NCI-H524 (cell line): ENCODE data around the gene RAET1L.
"Not testable (repeated sequence)": the region's sequence is repeated elsewhere in the genome, so short reads cannot be mapped to it uniquely, and the experiment has no call there.

Experiments
- DNase-seq, 2 experiments: peaks; one replicate each; lab custom pipeline; 2025; lab: John Stamatoyannopoulos, UW

RAET1L gene

DNA sequence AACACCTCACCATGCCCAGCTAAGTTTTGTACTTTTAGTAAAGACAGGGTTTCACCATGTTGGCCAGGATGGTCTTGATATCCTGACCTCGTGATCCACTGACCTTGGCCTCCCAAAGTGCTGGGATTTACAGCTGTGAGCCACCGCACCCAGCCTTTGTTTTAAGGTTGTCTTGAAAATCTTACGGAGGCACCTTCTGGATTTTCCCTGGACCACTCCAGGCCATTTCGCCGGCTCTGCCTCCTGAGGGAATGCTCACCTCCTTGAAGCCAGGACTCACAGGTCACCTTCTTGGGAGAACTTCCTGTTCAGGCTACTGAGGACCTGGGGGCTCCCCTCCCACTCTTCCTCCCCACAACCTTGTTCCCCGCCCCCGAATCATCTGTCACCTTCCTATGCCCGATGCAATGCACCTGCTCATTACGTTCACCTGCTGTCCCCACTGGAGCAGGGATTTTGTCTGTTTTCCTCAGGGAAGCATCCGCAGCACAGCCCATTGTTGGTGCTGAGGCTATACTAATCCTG, 19.4 kb upstream of the RAET1L start:
- DNase-seq: no peak

DNA sequence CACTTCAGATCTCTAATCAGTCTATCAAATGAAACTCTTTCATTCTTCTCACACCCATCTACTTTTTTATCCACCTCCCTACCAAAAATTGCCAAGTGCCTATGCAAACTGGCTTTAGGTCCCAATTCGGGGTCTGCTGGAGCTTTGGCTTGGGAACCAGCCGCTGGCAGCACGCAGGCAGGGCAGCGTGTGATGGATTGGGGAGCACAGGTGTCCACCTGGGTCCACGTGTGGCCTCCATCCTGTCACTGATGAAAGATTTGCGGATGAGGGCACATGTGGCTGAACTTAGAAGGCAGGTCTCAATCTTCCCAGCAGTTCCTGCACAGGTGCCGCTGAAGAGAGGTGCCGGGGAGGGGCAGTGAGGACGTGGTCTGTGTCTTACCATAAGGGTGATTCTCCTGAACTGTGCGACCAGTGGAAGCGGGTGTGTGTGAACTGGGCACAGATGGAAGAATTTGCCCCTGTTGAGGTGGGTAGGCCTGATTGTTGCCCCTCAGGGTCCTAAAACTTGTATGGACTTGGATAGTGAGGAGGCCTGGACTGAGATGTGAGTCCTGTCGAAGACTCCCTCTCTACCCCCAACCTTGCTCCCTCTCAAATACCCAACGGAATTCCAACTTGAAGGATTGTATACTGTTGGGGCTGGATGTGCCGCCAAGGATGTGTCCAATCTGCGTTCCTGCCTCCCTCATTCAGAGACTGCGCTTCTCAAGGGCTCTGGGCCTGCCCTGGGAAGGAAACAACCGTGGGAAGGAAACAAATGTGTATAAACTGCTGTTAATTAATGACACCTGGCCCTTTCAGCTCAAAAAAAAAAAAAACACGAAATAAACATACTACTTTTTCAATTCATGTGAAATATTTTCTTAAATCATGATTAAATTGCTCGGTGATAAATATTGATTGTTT, 18.4 kb upstream of the RAET1L start:
- no peak for DNase-seq

- no peak for DNase-seq
Observed at GRCh38 chr6:150043096-150043495, 17.8 kb upstream of the RAET1L start.

DNA sequence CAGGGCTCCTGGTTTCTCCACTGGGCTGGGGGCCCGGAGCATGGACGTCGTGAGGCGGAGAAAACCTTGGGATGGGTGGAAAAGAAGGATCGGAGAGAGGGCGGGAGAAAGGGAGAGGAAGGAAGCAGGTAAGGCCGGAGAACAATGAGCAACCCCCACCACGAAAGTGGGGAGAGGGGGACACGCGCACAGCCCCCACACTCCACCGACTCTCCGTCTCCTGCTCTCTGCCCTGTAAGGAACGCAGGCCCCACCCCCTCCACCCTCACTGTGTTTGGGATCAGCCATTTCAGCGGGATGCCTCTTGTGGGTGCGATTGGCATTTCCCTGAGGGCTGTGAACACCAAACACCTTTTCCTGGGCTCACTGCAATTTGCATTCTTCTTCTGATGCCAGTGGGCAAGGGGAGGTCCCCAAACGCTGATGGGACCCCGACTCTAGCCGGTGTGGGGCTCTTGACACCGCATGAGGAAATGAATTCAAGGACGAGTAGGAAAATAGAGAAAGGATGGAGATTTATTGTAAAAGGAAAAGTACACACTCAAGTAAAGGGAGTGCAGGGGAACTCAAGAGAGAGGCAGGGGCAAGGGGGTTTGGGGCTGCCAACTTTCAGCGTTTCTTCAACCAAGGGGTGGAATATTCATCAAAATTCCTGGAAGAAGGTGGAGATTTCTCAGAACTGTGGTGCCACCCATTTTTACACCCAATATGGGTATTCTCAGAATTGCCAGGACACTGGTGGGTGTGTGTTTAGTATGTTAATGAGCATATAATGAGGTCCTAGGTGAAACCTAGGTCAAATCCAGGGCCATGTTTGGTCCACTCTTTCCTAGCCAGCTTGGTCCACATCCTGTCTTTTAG, 13.1 kb upstream of the RAET1L start:
- peak; percentile 30 to 54 for DNase-seq

- peak in 1 of 2 experiments; percentile 18 for DNase-seq
Observed at GRCh38 chr6:150037526-150038201, 12.3 kb upstream of the RAET1L start.

DNA sequence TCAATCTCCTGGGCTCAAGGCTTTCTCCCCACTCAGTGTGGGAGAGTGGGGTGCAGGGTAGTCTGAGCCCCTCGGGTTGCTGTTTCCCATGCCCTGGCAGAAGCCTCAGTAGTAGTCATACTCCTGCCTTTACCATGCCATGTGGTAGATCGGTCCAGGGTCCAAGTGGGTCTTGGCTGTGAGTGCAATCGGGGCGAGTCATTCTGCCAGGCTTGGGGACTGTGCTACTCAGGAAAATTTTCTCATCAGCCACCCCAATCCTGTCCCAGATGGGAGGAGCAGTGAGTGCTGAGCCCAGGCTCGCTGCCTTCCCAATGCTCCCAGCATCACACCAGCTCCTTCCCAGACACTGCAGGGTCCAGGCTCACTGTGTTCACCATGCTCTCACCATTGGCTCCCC, 10.7 kb upstream of the RAET1L start:
- no peak for DNase-seq

- no peak for DNase-seq
Observed at GRCh38 chr6:150033207-150033771, 8.0 kb upstream of the RAET1L start.

GRCh38 chr6:150032598-150032997, 7.3 kb upstream of the RAET1L start:
- no peak for DNase-seq

GRCh38 chr6:150030611-150031010, 5.3 kb upstream of the RAET1L start:
- DNase-seq: no peak

DNA sequence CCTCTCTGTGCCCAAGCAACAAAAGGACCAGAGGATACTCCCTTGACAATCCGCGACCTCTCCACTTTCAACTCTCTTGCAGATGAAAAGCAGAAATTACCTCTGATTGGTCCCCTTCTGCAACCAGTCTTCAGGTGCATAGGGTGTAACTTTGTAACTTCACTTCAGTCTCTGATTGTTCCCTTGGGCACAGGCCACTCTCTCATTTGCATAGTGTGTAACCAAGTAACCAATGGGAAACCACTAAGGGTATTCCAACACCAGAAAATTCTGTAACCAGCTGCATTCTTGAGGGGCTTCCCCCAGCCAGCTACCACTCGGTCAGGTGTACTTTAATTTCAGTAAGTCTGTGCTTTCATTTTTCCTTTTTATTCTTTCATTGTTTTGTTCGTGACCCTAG, 4.4 kb upstream of the RAET1L start:
- no peak for DNase-seq

- no peak for DNase-seq
Observed at GRCh38 chr6:150029276-150029675, 3.9 kb upstream of the RAET1L start.

GRCh38 chr6:150028799-150029198, 3.5 kb upstream of the RAET1L start:
- no peak for DNase-seq

DNA sequence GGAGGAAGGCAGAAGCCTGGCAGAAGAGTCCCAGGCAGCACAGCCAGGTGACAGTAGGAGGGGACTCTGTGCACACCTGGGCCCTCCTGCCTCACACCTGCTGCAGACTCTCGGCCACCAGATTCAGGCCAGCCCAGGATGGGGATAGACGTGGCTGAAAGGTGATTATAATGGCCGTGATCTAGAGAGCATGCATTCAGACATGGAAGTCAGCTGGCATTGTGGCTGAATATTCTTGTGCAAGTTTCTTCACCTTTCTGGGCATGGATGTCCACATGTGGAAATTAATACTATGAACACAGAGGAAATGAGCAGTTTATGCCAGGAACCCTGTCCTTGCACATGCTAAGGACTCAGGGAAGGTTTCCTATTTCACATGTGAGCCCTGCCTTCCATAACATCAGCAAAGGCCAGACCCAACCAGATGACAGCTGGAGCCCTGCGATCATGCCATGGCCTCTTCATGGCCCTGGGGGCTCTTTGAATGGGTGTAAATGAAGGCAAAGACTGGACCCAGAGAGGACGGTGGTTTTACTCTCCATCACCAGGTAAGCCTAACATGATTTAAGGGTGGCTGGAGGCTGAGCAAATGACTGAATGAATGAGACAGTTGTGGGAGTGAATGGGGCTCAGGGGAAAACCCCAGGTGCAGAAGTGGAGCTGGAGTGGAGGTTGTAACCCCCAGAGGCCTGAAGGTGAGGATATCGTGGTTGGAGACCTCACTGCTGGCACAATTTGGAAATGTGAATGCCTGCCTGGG, 2.7 kb upstream of the RAET1L start:
- no peak for DNase-seq

DNA sequence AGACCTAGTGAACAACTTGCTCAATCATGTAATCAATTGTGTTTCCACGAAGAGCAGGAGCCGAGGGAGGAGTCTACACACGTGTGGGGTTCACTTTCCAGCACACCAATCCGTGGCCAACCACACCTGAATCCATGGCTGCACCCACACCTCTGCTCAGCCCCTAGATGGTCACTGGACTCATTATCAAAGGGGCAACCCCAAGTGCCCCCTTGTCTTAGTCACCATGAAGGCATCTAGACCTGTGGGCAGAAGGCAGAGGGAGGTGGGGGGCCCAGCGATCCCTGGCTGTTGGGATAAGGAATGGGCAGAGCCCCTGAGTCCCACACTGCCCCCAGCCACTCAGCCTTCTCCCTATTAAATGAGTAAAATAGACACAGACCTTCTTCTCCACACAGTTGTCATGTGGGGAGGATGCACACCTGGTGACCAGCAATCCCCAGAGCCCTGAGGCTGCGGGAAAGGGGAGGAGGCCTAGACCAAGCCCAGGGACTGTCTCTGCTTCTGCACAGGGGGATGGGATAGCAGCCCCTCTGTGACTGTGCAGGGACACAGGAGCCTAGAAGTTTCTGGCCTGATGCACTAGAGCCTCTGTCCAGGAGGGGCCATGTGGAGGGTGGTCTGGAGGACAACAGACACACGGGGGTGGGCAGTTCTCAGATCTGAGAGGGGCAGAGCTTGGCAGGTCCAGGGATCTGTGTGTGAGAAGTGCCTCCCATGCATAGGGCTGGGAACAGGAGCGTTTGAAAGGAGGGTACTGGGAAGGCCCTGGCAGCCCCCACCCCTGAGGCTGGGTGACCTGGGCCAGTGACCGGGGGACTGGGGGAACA, 1.9 kb upstream of the RAET1L start:
- no peak for DNase-seq

- DNase-seq: no peak
Observed at GRCh38 chr6:150024646-150025155, 631 bp downstream of the RAET1L start.

DNA sequence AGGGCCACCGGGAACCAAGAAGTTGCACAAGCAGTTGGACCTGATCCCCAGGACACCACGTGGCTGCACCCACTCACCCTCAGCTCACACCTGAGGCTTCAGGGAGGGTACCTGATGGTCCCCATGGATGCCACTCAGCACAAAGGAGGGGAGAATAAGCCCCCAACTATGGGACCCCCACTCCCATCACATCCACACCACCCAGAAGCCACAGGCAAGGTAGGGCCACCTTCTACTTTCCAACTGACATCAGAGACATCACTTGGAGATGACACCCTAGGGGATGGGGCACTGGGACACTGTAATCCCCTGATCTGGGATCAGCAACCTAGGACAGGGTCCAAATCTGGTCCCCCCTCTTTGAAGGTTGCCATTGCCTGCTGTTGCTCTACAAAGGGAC, 1.3 kb downstream of the RAET1L start:
- not testable (repeated sequence) for DNase-seq

DNA sequence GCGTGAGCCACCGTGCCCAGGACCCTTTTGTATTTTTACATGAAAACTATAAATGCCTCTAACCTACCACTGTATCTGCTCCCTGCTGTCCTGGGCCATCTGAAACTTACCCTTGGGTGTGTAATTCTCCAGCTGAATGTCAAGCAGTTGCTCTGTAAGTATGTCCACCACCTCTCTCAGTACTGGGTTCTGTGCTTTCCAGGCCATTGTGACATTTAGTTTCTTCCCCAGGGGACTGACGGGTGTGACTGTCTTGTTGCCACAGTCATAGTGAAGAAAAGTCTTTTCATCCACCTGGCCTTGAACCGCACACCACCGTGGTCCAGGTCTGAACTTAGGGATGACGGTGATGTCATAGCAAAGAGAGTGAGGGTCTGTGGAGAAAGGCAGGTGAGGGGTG, 3.5 kb downstream of the RAET1L start:
- DNase-seq: not testable (repeated sequence)

DNA sequence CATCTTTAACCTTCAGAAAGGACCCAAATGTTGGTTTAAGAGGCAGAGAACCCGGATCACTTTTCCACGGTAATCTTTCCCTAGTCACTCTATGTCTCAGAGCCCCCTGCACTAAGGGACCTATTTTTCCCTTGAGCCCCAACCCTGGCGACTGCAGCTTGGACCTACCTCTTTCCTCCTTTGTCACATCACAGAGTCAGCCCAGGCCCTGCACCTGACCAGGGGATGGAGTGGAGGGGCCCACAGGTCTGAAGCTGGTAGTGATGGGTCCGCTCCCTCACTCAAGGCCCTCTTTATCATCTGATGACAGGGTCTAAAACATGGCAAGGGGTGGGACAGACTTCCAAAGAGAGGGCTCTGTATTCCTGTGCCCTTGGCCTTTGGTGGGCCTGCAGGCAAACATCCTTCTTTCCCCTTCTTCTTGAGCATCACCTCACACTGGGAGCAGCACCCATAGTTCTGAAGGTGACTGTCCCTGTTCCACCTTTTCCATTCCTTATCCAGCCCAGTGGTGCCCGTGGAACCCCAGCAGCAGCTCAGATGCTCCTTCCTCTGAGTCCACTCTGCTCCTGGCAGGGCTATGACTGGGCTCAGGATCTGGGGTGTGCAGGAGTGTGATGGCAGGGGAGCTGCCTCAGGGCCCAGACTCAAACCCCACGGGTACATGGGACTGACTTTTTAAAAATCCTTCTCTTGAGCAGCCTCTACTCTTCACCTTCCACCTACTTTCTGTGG, 6.3 kb downstream of the RAET1L start:
- no peak for DNase-seq

- DNase-seq: not testable (repeated sequence)
Observed at GRCh38 chr6:150017186-150017521, 8.2 kb downstream of the RAET1L start.
